KMS-11 (cell line): ENCODE results near the gene GLI3.

Source experiments
- H2AFZ ChIP-seq: fragments of 200-600 bp; sonication (generic); 2 replicates; pipeline ENCODE4 v1.6.1; 2016; ENCODE audit warnings: antibody characterized with exemption, mixed run types, low read depth
- H3K27ac ChIP-seq: fragments of 200-600 bp; sonication (generic); 2 replicates; pipeline ENCODE4 v1.6.1; 2016; ENCODE audit warnings: mild to moderate bottlenecking, mixed run types
- H3K27me3 ChIP-seq: fragments of 200-600 bp; sonication (generic); 2 replicates; pipeline ENCODE4 v1.6.1; 2017; ENCODE audit warnings: mild to moderate bottlenecking, low read depth, mixed run types, moderate library complexity; ENCODE audit not compliant: insufficient read depth
- H3K36me3 ChIP-seq: fragments of 200-600 bp; sonication (generic); 2 replicates; pipeline ENCODE4 v1.6.1; 2017; ENCODE audit warnings: mild to moderate bottlenecking, mixed run types; ENCODE audit not compliant: insufficient read depth
- H3K4me1 ChIP-seq: fragments of 200-600 bp; sonication (generic); 2 replicates; pipeline ENCODE4 v1.6.1; 2016; ENCODE audit warnings: mild to moderate bottlenecking, low read depth, mixed run types; ENCODE audit not compliant: poor library complexity, severe bottlenecking
- H3K4me2 ChIP-seq: fragments of 200-600 bp; sonication (generic); 2 replicates; pipeline ENCODE4 v1.7.0; 2016; ENCODE audit warnings: mild to moderate bottlenecking, mixed run types
- H3K4me3 ChIP-seq: fragments of 200-600 bp; sonication (generic); IDR thresholded peaks from 2 replicates; pipeline ENCODE4 v1.6.1; 2017; ENCODE audit warnings: low read depth, low read length, mixed read lengths; ENCODE audit not compliant: insufficient read depth
- H3K79me2 ChIP-seq: fragments of 200-600 bp; sonication (generic); 2 replicates; pipeline ENCODE4 v1.6.1; 2016; ENCODE audit warnings: low read depth, mixed run types; ENCODE audit not compliant: insufficient read depth
- H3K9ac ChIP-seq: fragments of 200-600 bp; sonication (generic); 2 replicates; pipeline ENCODE4 v1.6.1; 2016; ENCODE audit warnings: mild to moderate bottlenecking, mixed run types
- H4K20me1 ChIP-seq: fragments of 200-600 bp; sonication (generic); 2 replicates; pipeline ENCODE4 v1.6.1; 2016; ENCODE audit warnings: mild to moderate bottlenecking, mixed run types; ENCODE audit not compliant: insufficient read depth
- CTCF ChIP-seq: fragments of 200-600 bp; sonication (generic); conservative IDR thresholded peaks from 2 replicates; pipeline ENCODE4 v1.6.1; 2017; ENCODE audit warnings: low read depth, mild to moderate bottlenecking, antibody characterized with exemption, low read length, moderate library complexity, mixed read lengths

GLI3 gene

GRCh38 chr7:42099470-42100155 is 137.4 kb downstream of the GLI3 start:
- H3K4me1 ChIP-seq = no peaks in the 10 kb centered on the region
- H3K79me2 ChIP-seq = no peaks in the 10 kb centered on the region
- no peak overlapping the region for H3K27ac ChIP-seq
- no peaks in the 10 kb centered on the region for H3K36me3 ChIP-seq
- H2AFZ ChIP-seq = no peak overlapping the region
- no peak overlapping the region for H3K9ac ChIP-seq
- no peaks in the 10 kb centered on the region for H4K20me1 ChIP-seq
- H3K27me3 ChIP-seq = no peaks in the 10 kb centered on the region
- TF ChIP-seq CTCF = no peak
- H3K4me2 ChIP-seq = no peak overlapping the region
- H3K4me3 ChIP-seq = no peak overlapping the region

- no peaks in the 10 kb centered on the region for H3K79me2 ChIP-seq
- H3K36me3 ChIP-seq = no peaks in the 10 kb centered on the region
- TF ChIP-seq CTCF = no peak
- no peak overlapping the region for H3K4me2 ChIP-seq
- no peaks in the 10 kb centered on the region for H3K27me3 ChIP-seq
- no peaks in the 10 kb centered on the region for H3K4me1 ChIP-seq
- H2AFZ ChIP-seq = no peak overlapping the region
- no peaks in the 10 kb centered on the region for H4K20me1 ChIP-seq
- no peak overlapping the region for H3K9ac ChIP-seq
- H3K27ac ChIP-seq = no peak overlapping the region
- no peak overlapping the region for H3K4me3 ChIP-seq
These were observed 137.9 kb downstream of the GLI3 start for GRCh38 chr7:42099066-42099465.

GRCh38 chr7:42097752-42098151 is 139.3 kb downstream of the GLI3 start:
- no peak overlapping the region for H2AFZ ChIP-seq
- H3K9ac ChIP-seq = no peak overlapping the region
- H3K4me2 ChIP-seq = no peak overlapping the region
- H3K79me2 ChIP-seq = no peaks in the 10 kb centered on the region
- no peaks in the 10 kb centered on the region for H4K20me1 ChIP-seq
- H3K36me3 ChIP-seq = no peaks in the 10 kb centered on the region
- H3K4me1 ChIP-seq = no peaks in the 10 kb centered on the region
- no peak overlapping the region for H3K4me3 ChIP-seq
- H3K27me3 ChIP-seq = no peaks in the 10 kb centered on the region
- H3K27ac ChIP-seq = no peak overlapping the region
- no peak for TF ChIP-seq CTCF

GRCh38 chr7:42096681-42097561 is 140.1 kb downstream of the GLI3 start:
- no peak overlapping the region for H2AFZ ChIP-seq
- no peak overlapping the region for H3K27ac ChIP-seq
- H3K9ac ChIP-seq = no peak overlapping the region
- H4K20me1 ChIP-seq = no peaks in the 10 kb centered on the region
- no peak overlapping the region for H3K4me2 ChIP-seq
- no peaks in the 10 kb centered on the region for H3K36me3 ChIP-seq
- no peak for TF ChIP-seq CTCF
- no peaks in the 10 kb centered on the region for H3K4me1 ChIP-seq
- H3K4me3 ChIP-seq = no peak overlapping the region
- no peaks in the 10 kb centered on the region for H3K27me3 ChIP-seq
- H3K79me2 ChIP-seq = no peaks in the 10 kb centered on the region
